Measurements from ENCODE around the gene GPR27. TPM values are rescaled to one million over a fixed set of nuclear protein-coding genes. Genes with fewer than 3 reads are reported as not detected.

GPR27 gene
- total RNA-seq, 1 donor: 5.1 TPM

DNA sequence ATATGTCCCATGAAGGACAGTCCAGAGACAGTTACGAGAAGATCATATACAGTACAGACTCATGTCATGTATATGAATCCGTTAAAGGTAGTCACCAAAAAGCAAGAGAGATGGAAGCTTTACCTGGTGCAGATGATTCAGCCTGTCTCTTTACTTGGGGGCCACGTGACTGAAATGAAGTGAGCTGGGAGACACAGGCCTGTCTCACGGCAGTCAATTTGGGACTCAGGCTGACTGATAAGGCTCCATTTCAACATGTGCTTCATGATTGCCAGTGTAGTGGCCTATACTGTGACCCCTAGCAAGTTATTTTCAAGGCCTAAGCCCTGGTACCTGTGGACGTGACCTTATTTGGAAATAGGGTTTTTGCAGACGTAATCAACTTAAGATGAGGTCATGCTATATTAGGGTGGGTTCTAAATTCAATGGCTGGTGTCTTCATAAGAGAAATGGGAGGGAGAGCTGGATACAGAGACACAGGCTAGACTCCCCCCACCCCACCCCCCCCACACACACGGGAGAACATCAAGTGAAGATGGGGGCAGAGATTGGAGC lies 34.3 kb downstream of the GPR27 start:
- H3K4me3 ChIP-seq (ENCODE audit: low read length): no peak overlapping the region
- H3K4me1 ChIP-seq (ENCODE audit: insufficient read depth, low read length): peaks cover 16% of the 10 kb centered on the region
- H3K27me3 ChIP-seq (ENCODE audit: insufficient read depth, low read length): peaks cover 19% of the 10 kb centered on the region

GRCh38 chr3:71789922-71790321 lies 36.3 kb downstream of the GPR27 start:
- Histone ChIP-seq H3K4me1 (ENCODE audit: insufficient read depth, low read length) (peaks cover 10% of the 10 kb centered on the region), H3K9me3 (ENCODE audit: low read depth, low read length) (no peaks in the 10 kb centered on the region), H3K27me3 (ENCODE audit: insufficient read depth, low read length) (peaks cover 6% of the 10 kb centered on the region), H3K4me3 (ENCODE audit: low read length) (no peak overlapping the region)

More for the DNA sequence above, 34.3 kb downstream of the GPR27 start:
- no peaks in the 10 kb centered on the region for H3K9me3 ChIP-seq (ENCODE audit: low read depth, low read length)

- no peak overlapping the region for H3K4me3 ChIP-seq (ENCODE audit: low read length)
- no peaks in the 10 kb centered on the region for H3K9me3 ChIP-seq (ENCODE audit: low read depth, low read length)
- H3K4me1 ChIP-seq (ENCODE audit: insufficient read depth, low read length): no peaks in the 10 kb centered on the region
- no peaks in the 10 kb centered on the region for H3K27me3 ChIP-seq (ENCODE audit: insufficient read depth, low read length)
Measured at GRCh38 chr3:71791634-71792033, 38.0 kb downstream of the GPR27 start.

- H3K4me3 ChIP-seq (ENCODE audit: low read length): no peak overlapping the region
- no peaks in the 10 kb centered on the region for H3K9me3 ChIP-seq (ENCODE audit: low read depth, low read length)
- no peaks in the 10 kb centered on the region for H3K4me1 ChIP-seq (ENCODE audit: insufficient read depth, low read length)
- no peaks in the 10 kb centered on the region for H3K27me3 ChIP-seq (ENCODE audit: insufficient read depth, low read length)
Measured at GRCh38 chr3:71796290-71796689, 42.6 kb downstream of the GPR27 start.

GRCh38 chr3:71797455-71797854 lies 43.8 kb downstream of the GPR27 start:
- Histone ChIP-seq H3K9me3 (ENCODE audit: low read depth, low read length) (no peaks in the 10 kb centered on the region), H3K4me3 (ENCODE audit: low read length) (no peak overlapping the region), H3K27me3 (ENCODE audit: insufficient read depth, low read length) (no peaks in the 10 kb centered on the region), H3K4me1 (ENCODE audit: insufficient read depth, low read length) (no peaks in the 10 kb centered on the region)

- Histone ChIP-seq H3K27me3 (ENCODE audit: insufficient read depth, low read length) (no peaks in the 10 kb centered on the region), H3K4me1 (ENCODE audit: insufficient read depth, low read length) (peaks cover 6% of the 10 kb centered on the region), H3K4me3 (ENCODE audit: low read length) (no peak overlapping the region), H3K9me3 (ENCODE audit: low read depth, low read length) (no peaks in the 10 kb centered on the region)
Measured at GRCh38 chr3:71800023-71800422, 46.4 kb downstream of the GPR27 start.

- H3K4me1 ChIP-seq (ENCODE audit: insufficient read depth, low read length): peaks cover 18% of the 10 kb centered on the region
- no peak overlapping the region for H3K4me3 ChIP-seq (ENCODE audit: low read length)
- no peaks in the 10 kb centered on the region for H3K9me3 ChIP-seq (ENCODE audit: low read depth, low read length)
- no peaks in the 10 kb centered on the region for H3K27me3 ChIP-seq (ENCODE audit: insufficient read depth, low read length)
Measured at GRCh38 chr3:71801986-71802385, 48.3 kb downstream of the GPR27 start.

DNA sequence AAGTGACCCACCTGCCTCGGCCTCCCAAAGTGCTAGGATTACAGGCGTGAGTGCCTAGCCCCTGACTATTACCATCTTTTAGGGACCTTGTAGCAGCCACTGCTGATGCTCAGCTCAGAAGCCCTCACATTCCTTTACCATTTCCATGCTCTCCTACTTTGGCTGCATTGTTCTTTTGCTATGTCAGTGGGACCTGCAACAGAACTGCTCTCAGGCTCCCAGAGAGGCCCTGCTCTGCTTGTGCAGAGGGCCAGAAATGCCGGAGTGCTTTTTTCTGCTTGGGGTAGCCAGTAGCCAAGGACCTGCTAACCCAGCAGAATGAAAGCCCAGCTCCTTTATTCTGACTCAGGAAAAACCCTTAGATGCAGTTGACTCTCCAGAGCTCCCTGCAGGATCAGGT lies 49.6 kb downstream of the GPR27 start:
- no peaks in the 10 kb centered on the region for H3K9me3 ChIP-seq (ENCODE audit: low read depth, low read length)
- no peaks in the 10 kb centered on the region for H3K27me3 ChIP-seq (ENCODE audit: insufficient read depth, low read length)
- peaks cover 18% of the 10 kb centered on the region for H3K4me1 ChIP-seq (ENCODE audit: insufficient read depth, low read length)
- H3K4me3 ChIP-seq (ENCODE audit: low read length): no peak overlapping the region

GRCh38 chr3:71805199-71805598 lies 51.5 kb downstream of the GPR27 start:
- H3K4me3 ChIP-seq (ENCODE audit: low read length): no peak overlapping the region
- H3K27me3 ChIP-seq (ENCODE audit: insufficient read depth, low read length): no peaks in the 10 kb centered on the region
- peaks cover 18% of the 10 kb centered on the region for H3K4me1 ChIP-seq (ENCODE audit: insufficient read depth, low read length)

DNA sequence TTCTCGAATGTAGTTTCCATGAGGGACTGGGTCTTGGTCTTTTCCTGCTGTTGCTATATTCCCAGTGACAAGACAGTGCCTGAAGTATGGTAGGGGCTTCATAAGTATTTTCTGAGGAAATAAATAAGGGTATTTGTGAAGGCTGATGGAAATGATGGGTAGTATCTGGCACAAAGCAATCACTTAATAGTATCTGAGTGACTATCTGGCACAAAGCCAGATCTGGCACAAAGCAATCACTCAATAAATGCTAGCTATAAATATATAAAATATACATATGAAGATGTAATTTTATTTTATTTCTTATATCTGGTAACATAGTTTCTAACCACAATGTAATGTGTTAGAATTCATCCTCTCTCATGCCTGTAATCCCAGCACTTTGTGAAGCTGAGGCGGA lies 52.0 kb downstream of the GPR27 start:
- H3K9me3 ChIP-seq (ENCODE audit: low read depth, low read length): no peaks in the 10 kb centered on the region
- no peaks in the 10 kb centered on the region for H3K27me3 ChIP-seq (ENCODE audit: insufficient read depth, low read length)
- H3K4me3 ChIP-seq (ENCODE audit: low read length): no peak overlapping the region
- peaks cover 18% of the 10 kb centered on the region for H3K4me1 ChIP-seq (ENCODE audit: insufficient read depth, low read length)

More at GRCh38 chr3:71805199-71805598, 51.5 kb downstream of the GPR27 start:
- H3K9me3 ChIP-seq (ENCODE audit: low read depth, low read length): no peaks in the 10 kb centered on the region

Other genes with a start within 250 kb of the GPR27 start
- 455 TPM for gene FOXP1, start 170.1 kb upstream of the GPR27 start, total RNA-seq
- 21.1 TPM for gene EIF4E3, start 28.5 kb upstream of the GPR27 start, total RNA-seq
- gene PROK2, start 31.3 kb downstream of the GPR27 start, total RNA-seq: 16.0 TPM

Data from mononuclear cell (primary cell).